GM20000 (cell line): ENCODE data around the gene NCF4.

Experiments used
- DNase-seq: peaks from one replicate; pipeline ENCODE4 v3.0.0; 2012; ENCODE audit warnings: low spot score
- CTCF ChIP-seq: IDR thresholded peaks from 2 replicates; pipeline ENCODE4 v1.5.1; 2012; ENCODE audit warnings: mild to moderate bottlenecking, control low read depth; ENCODE audit errors: extremely low read depth, missing control alignments

The NCF4 gene

GRCh38 chr22:36886016-36886415 is 25.2 kb downstream of the NCF4 start:
- TF ChIP-seq CTCF: no peak
- DNase-seq: no peak

GRCh38 chr22:36887162-36887561 is 26.4 kb downstream of the NCF4 start:
- DNase-seq: no peak

DNA sequence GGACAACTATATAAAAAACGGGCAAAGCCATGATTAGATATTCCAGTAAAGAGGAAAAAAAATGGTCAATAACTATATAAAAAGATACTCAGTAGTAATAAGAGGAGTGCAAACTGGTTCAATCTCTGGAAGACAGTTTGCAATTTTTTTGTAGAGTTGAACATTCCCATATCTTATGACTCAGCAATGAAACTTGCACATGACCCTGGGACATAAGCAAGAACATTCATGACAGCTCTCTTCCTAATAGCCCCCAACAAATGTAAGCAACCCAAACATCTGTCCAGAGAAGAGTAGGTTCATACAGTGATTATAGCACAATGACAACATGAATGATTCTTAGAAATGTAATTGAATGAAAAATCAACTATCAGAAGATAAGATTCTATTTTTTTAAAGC is 30.8 kb downstream of the NCF4 start:
- no peak for DNase-seq
- no peak for TF ChIP-seq CTCF

More at GRCh38 chr22:36887162-36887561, 26.4 kb downstream of the NCF4 start:
- no peak for TF ChIP-seq CTCF

- no peak for TF ChIP-seq CTCF
Observed at GRCh38 chr22:36892292-36892691, 31.5 kb downstream of the NCF4 start.

DNA sequence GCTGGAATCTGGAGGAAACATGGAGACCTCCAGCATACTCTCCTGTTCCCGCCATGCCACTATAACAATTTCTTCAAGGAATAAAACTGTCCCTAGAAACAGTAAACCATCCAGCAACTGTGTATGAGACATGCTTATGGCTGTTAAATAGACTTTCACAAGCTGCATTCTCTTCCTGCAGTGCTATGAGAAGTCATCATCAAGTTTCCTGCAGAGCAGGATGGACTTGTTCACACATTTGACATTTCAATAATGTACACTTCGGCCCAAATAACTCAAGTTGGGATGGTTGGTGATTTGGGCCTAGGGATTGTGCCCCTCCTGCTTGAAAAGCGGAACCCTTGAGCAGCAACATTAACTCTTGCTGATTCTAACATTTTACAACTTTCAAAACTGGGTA is 32.5 kb downstream of the NCF4 start:
- no peak for DNase-seq
- no peak for TF ChIP-seq CTCF

More at GRCh38 chr22:36892292-36892691, 31.5 kb downstream of the NCF4 start:
- no peak for DNase-seq

- no peak for TF ChIP-seq CTCF
- no peak for DNase-seq
Observed at GRCh38 chr22:36894266-36894665, 33.5 kb downstream of the NCF4 start.

DNA sequence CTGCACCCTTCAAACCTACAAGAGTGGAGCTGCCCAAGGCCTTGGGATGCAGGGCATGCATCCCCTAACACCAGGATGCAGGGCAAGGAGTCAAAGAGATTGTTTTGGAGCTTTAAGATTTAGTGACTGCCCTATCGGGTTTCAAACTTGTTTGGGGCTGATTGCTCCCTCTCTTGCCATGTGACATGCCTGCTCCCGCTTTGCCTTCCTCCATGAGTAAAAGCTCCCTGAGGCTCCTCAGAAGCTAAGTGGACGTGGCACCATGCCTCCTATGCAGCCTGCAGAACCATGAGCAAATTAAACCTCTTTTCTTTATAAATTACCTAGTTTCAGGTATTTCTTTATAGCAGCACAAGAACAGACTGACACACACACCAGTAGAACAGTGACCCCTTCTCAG is 36.8 kb downstream of the NCF4 start:
- DNase-seq: no peak
- TF ChIP-seq CTCF: no peak
